ENCODE measurements around the gene ADARB2. TPM values are rescaled to one million over a fixed set of nuclear protein-coding genes. Genes with fewer than 3 reads are reported as not detected.
"Not testable (repeated sequence)": the region's sequence is repeated elsewhere in the genome, so short reads cannot be mapped to it uniquely, and the experiment has no call there.

ADARB2 gene
- total and polyA plus RNA-seq, 4 donors = under 0.01 to 0.79 TPM; not detected in 2

- no peaks in the 10 kb centered on the region for H3K4me1 ChIP-seq (ENCODE audit: control insufficient read depth in 1 of 2, insufficient read depth in 2 of 2, low read length in 2 of 2)
- no peaks in the 10 kb centered on the region for H3K36me3 ChIP-seq (ENCODE audit: control insufficient read depth in 1 of 2, insufficient read depth in 2 of 2, low read length in 1 of 2)
- no peak overlapping the region for H3K27ac ChIP-seq (ENCODE audit: low read depth in 1 of 2, low read length in 2 of 2)
- no peak overlapping the region for H3K4me3 ChIP-seq (ENCODE audit: low read length in 2 of 2)
- ATAC-seq (ENCODE audit: low FRiP score) (no peak), DNase-seq (no peak)
- no peaks in the 10 kb centered on the region for H3K27me3 ChIP-seq (ENCODE audit: control insufficient read depth in 1 of 2, insufficient read depth in 2 of 2, low read length in 1 of 2)
- no peaks in the 10 kb centered on the region for H3K9me3 ChIP-seq (ENCODE audit: control insufficient read depth, low read length)
- intact Hi-C loops (cut with DNase I) = no loop called here
- 5% methylated on average over 25 of the region's 25 CpGs for WGBS, 2 donors
Measured at GRCh38 chr10:1420661-1421362, 316.5 kb downstream of the ADARB2 start.

- ATAC-seq (ENCODE audit: low FRiP score) (no peak), DNase-seq (no peak)
- Histone ChIP-seq H3K27ac (ENCODE audit: low read depth in 1 of 2, low read length in 2 of 2) (no peak overlapping the region), H3K4me3 (ENCODE audit: low read length in 2 of 2) (no peak overlapping the region), H3K9me3 (ENCODE audit: control insufficient read depth, low read length) (no peaks in the 10 kb centered on the region), H3K36me3 (ENCODE audit: control insufficient read depth in 1 of 2, insufficient read depth in 2 of 2, low read length in 1 of 2) (no peaks in the 10 kb centered on the region), H3K27me3 (ENCODE audit: control insufficient read depth in 1 of 2, insufficient read depth in 2 of 2, low read length in 1 of 2) (no peaks in the 10 kb centered on the region), H3K4me1 (ENCODE audit: control insufficient read depth in 1 of 2, insufficient read depth in 2 of 2, low read length in 2 of 2) (no peaks in the 10 kb centered on the region)
- intact Hi-C loops (cut with DNase I) = no loop called here
- 46 to 50% methylated on average over 9 of the region's 9 CpGs for WGBS, 2 donors
Measured at GRCh38 chr10:1419796-1420610, 317.3 kb downstream of the ADARB2 start.

GRCh38 chr10:1418031-1418550 lies 319.2 kb downstream of the ADARB2 start:
- no peak overlapping the region for H3K4me3 ChIP-seq (ENCODE audit: low read length in 2 of 2)
- no peak overlapping the region for H3K27ac ChIP-seq (ENCODE audit: low read depth in 1 of 2, low read length in 2 of 2)
- ATAC-seq (ENCODE audit: low FRiP score) (no peak), DNase-seq (no peak)
- WGBS, 2 donors = 88% methylated on average over 17 of the region's 17 CpGs
- intact Hi-C loops (cut with DNase I) = no loop called here
- no peaks in the 10 kb centered on the region for H3K27me3 ChIP-seq (ENCODE audit: control insufficient read depth in 1 of 2, insufficient read depth in 2 of 2, low read length in 1 of 2)
- H3K9me3 ChIP-seq (ENCODE audit: control insufficient read depth, low read length) = no peaks in the 10 kb centered on the region
- H3K36me3 ChIP-seq (ENCODE audit: control insufficient read depth in 1 of 2, insufficient read depth in 2 of 2, low read length in 1 of 2) = no peaks in the 10 kb centered on the region
- no peaks in the 10 kb centered on the region for H3K4me1 ChIP-seq (ENCODE audit: control insufficient read depth in 1 of 2, insufficient read depth in 2 of 2, low read length in 2 of 2)

DNA sequence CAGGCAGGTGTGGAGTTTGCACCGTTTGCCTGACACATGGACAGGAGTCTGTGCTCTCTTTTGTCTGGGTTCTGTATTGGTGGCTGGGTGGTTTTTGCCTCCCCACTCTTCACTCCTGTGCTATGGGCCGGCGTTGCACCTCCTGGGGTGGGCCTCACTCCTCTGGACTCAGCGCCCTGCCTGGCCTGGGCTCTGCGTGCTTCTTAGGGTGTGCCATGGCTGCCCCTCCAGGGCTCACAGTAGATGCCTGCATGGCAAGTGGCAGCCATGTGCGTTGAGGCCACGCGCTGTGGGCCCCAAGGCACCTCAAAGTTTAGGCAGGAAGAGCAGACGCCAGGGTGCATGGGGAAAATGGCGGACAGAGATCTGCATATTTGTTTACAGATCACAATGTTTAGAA lies 319.8 kb downstream of the ADARB2 start:
- intact Hi-C loops (cut with DNase I) = no loop called here

GRCh38 chr10:1416456-1417037 lies 320.8 kb downstream of the ADARB2 start:
- 87 to 90% methylated on average over 8 of the region's 8 CpGs for WGBS, 2 donors

More for the DNA sequence above, 319.8 kb downstream of the ADARB2 start:
- Histone ChIP-seq H3K4me3 (ENCODE audit: low read length in 2 of 2) (no peak overlapping the region), H3K4me1 (ENCODE audit: control insufficient read depth in 1 of 2, insufficient read depth in 2 of 2, low read length in 2 of 2) (no peaks in the 10 kb centered on the region), H3K9me3 (ENCODE audit: control insufficient read depth, low read length) (no peaks in the 10 kb centered on the region), H3K27ac (ENCODE audit: low read depth in 1 of 2, low read length in 2 of 2) (no peak overlapping the region), H3K36me3 (ENCODE audit: control insufficient read depth in 1 of 2, insufficient read depth in 2 of 2, low read length in 1 of 2) (no peaks in the 10 kb centered on the region), H3K27me3 (ENCODE audit: control insufficient read depth in 1 of 2, insufficient read depth in 2 of 2, low read length in 1 of 2) (no peaks in the 10 kb centered on the region)
- DNase-seq = no peak
- no peak for ATAC-seq (ENCODE audit: low FRiP score)
- 92 to 97% methylated on average over 10 of the region's 10 CpGs for WGBS, 2 donors

DNA sequence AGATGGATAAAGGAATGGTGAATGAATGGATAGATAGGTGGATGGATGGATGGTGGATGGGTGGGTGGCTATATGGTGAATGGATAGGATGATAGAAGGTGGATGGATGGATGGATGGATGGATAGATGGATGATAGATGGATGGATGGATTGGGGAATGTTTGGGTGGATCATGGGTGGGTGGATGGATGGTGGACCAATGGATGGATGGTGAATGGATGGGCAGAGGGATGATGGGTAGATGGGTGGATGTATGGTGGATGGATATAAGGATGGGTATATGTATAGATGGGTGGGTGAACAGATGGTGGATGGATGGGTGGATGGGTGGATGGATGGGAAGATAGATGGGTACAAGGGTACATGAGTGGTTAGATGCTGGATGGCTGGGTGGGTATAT lies 322.4 kb downstream of the ADARB2 start:
- intact Hi-C loops (cut with DNase I) = no loop called here

More at GRCh38 chr10:1416456-1417037, 320.8 kb downstream of the ADARB2 start:
- DNase-seq (no peak), ATAC-seq (ENCODE audit: low FRiP score) (no peak)
- no peaks in the 10 kb centered on the region for H3K4me1 ChIP-seq (ENCODE audit: control insufficient read depth in 1 of 2, insufficient read depth in 2 of 2, low read length in 2 of 2)
- H3K4me3 ChIP-seq (ENCODE audit: low read length in 2 of 2) = no peak overlapping the region
- H3K36me3 ChIP-seq (ENCODE audit: control insufficient read depth in 1 of 2, insufficient read depth in 2 of 2, low read length in 1 of 2) = no peaks in the 10 kb centered on the region
- no peak overlapping the region for H3K27ac ChIP-seq (ENCODE audit: low read depth in 1 of 2, low read length in 2 of 2)
- H3K9me3 ChIP-seq (ENCODE audit: control insufficient read depth, low read length) = no peaks in the 10 kb centered on the region
- intact Hi-C loops (cut with DNase I) = no loop called here
- no peaks in the 10 kb centered on the region for H3K27me3 ChIP-seq (ENCODE audit: control insufficient read depth in 1 of 2, insufficient read depth in 2 of 2, low read length in 1 of 2)

GRCh38 chr10:1414346-1414745 lies 323.0 kb downstream of the ADARB2 start:
- 37 to 39% methylated on average over 7 of the region's 7 CpGs for WGBS, 2 donors
- ATAC-seq (ENCODE audit: low FRiP score); DNase-seq; H3K9me3 ChIP-seq (ENCODE audit: control insufficient read depth, low read length); H3K27ac ChIP-seq (ENCODE audit: low read depth in 1 of 2, low read length in 2 of 2); H3K4me1 ChIP-seq (ENCODE audit: control insufficient read depth in 1 of 2, insufficient read depth in 2 of 2, low read length in 2 of 2); H3K36me3 ChIP-seq (ENCODE audit: control insufficient read depth in 1 of 2, insufficient read depth in 2 of 2, low read length in 1 of 2); intact Hi-C loops (cut with DNase I); H3K4me3 ChIP-seq (ENCODE audit: low read length in 2 of 2); H3K27me3 ChIP-seq (ENCODE audit: control insufficient read depth in 1 of 2, insufficient read depth in 2 of 2, low read length in 1 of 2): not testable (repeated sequence)

More for the DNA sequence above, 322.4 kb downstream of the ADARB2 start:
- Histone ChIP-seq H3K27ac (ENCODE audit: low read depth in 1 of 2, low read length in 2 of 2) (no peak overlapping the region), H3K36me3 (ENCODE audit: control insufficient read depth in 1 of 2, insufficient read depth in 2 of 2, low read length in 1 of 2) (no peaks in the 10 kb centered on the region), H3K4me3 (ENCODE audit: low read length in 2 of 2) (no peak overlapping the region), H3K4me1 (ENCODE audit: control insufficient read depth in 1 of 2, insufficient read depth in 2 of 2, low read length in 2 of 2) (no peaks in the 10 kb centered on the region), H3K27me3 (ENCODE audit: control insufficient read depth in 1 of 2, insufficient read depth in 2 of 2, low read length in 1 of 2) (no peaks in the 10 kb centered on the region), H3K9me3 (ENCODE audit: control insufficient read depth, low read length) (no peaks in the 10 kb centered on the region)
- ATAC-seq (ENCODE audit: low FRiP score) = no peak
- no peak for DNase-seq

- WGBS, 2 donors = 83 to 85% methylated on average over 7 of the region's 7 CpGs
- no peak overlapping the region for H3K4me3 ChIP-seq (ENCODE audit: low read length in 2 of 2)
- no peak overlapping the region for H3K27ac ChIP-seq (ENCODE audit: low read depth in 1 of 2, low read length in 2 of 2)
- intact Hi-C loops (cut with DNase I) = no loop called here
- DNase-seq (no peak), ATAC-seq (ENCODE audit: low FRiP score) (no peak)
- no peaks in the 10 kb centered on the region for H3K9me3 ChIP-seq (ENCODE audit: control insufficient read depth, low read length)
- H3K27me3 ChIP-seq (ENCODE audit: control insufficient read depth in 1 of 2, insufficient read depth in 2 of 2, low read length in 1 of 2) = no peaks in the 10 kb centered on the region
- H3K36me3 ChIP-seq (ENCODE audit: control insufficient read depth in 1 of 2, insufficient read depth in 2 of 2, low read length in 1 of 2) = no peaks in the 10 kb centered on the region
- H3K4me1 ChIP-seq (ENCODE audit: control insufficient read depth in 1 of 2, insufficient read depth in 2 of 2, low read length in 2 of 2) = no peaks in the 10 kb centered on the region
Measured at GRCh38 chr10:1413823-1414222, 323.5 kb downstream of the ADARB2 start.

Measured in aorta (tissue), 5 donors.